Lower leg skin (tissue), 3 donors: Measurements from ENCODE around the gene KCNJ3.

Experiments
- CTCF ChIP-seq, 3 donors: fragments of 450-650 bp; IDR thresholded peaks; one replicate each; pipeline ENCODE4 v1.5.1; 2016; ENCODE audit warnings: antibody characterized with exemption in 3 of 3, mild to moderate bottlenecking in 3 of 3, moderate library complexity in 2 of 3
- POLR2A ChIP-seq, 2 donors: fragments of 450-650 bp; IDR thresholded peaks; one replicate each; pipeline ENCODE4 v1.6.1; 2016 to 2017; ENCODE audit warnings: antibody characterized with exemption in 2 of 2, mild to moderate bottlenecking in 1 of 2, moderate library complexity in 1 of 2

GRCh38 chr2:154740361-154740760 lies 41.9 kb downstream of the KCNJ3 start:
- TF ChIP-seq CTCF (IDR thresholded peaks at IDR 0.05) (no peak), POLR2A (IDR thresholded peaks at IDR 0.05) (no peak)
